ENCODE results near the gene MUC3A.

MUC3A gene

GRCh38 chr7:100967292-100967863 lies 18.0 kb downstream of the MUC3A start:
- H3K9me3 ChIP-seq (ENCODE audit: insufficient read depth, low read length, severe bottlenecking): no peaks in the 10 kb centered on the region
- H3K4me1 ChIP-seq (ENCODE audit: insufficient read depth, low read length): no peaks in the 10 kb centered on the region
- TF ChIP-seq, protein P1, sequence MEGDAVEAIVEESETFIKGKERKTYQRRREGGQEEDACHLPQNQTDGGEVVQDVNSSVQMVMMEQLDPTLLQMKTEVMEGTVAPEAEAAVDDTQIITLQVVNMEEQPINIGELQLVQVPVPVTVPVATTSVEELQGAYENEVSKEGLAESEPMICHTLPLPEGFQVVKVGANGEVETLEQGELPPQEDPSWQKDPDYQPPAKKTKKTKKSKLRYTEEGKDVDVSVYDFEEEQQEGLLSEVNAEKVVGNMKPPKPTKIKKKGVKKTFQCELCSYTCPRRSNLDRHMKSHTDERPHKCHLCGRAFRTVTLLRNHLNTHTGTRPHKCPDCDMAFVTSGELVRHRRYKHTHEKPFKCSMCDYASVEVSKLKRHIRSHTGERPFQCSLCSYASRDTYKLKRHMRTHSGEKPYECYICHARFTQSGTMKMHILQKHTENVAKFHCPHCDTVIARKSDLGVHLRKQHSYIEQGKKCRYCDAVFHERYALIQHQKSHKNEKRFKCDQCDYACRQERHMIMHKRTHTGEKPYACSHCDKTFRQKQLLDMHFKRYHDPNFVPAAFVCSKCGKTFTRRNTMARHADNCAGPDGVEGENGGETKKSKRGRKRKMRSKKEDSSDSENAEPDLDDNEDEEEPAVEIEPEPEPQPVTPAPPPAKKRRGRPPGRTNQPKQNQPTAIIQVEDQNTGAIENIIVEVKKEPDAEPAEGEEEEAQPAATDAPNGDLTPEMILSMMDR (IDR thresholded peaks at IDR 0.05; ENCODE audit: borderline replicate concordance, extremely low read depth, low read length, poor library complexity, severe bottlenecking): no peak
- no peak for TF ChIP-seq EZH2 (IDR thresholded peaks at IDR 0.05; ENCODE audit: borderline replicate concordance, low read depth, low read length, severe bottlenecking)
- no peak overlapping the region for H3K4me3 ChIP-seq (ENCODE audit: low read depth in 1 of 2, low read length in 2 of 2)
- H3K79me2 ChIP-seq (ENCODE audit: insufficient read depth, low read length): no peaks in the 10 kb centered on the region
- H3K36me3 ChIP-seq (ENCODE audit: insufficient read depth, low read length): no peaks in the 10 kb centered on the region
- DNase-seq (no peak), ATAC-seq (ENCODE audit: insufficient read depth, low read depth) (no peak)
- no peak overlapping the region for H3K4me2 ChIP-seq (ENCODE audit: insufficient read depth, low read length)
- H3K27ac ChIP-seq (ENCODE audit: low read length): no peak overlapping the region
- H3K9ac ChIP-seq (ENCODE audit: low read depth, low read length): no peak overlapping the region
- peaks cover 11% of the 10 kb centered on the region; the same call in 1 of the 2 replicates for H4K20me1 ChIP-seq (ENCODE audit: insufficient read depth, low read length)
- H2AFZ ChIP-seq (ENCODE audit: low read depth, low read length): no peak overlapping the region
- H3K27me3 ChIP-seq (ENCODE audit: insufficient read depth, low read length, poor library complexity): peaks cover 4% of the 10 kb centered on the region

DNA sequence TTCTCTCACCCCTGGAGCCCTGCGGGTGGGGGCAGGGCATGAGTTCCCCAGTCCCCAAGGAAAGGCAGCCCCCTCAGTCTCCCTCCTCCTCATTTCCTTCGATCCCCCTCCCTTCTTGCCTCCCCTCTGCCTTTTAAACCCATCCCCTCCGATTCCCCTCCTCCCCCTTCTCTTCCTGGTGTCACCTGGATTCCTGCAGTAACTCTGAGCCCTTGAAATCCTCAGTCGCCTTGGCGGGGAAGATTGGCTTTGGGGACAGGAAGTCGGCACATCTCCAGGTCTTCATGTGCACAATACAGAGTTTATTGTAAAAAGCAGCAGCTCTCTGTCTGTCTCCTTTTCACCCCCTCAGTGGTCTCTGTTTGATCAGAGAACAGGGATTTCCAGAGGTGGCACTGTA lies 18.7 kb downstream of the MUC3A start:
- DNase-seq (no peak), ATAC-seq (ENCODE audit: insufficient read depth, low read depth) (no peak)
- no peaks in the 10 kb centered on the region for H3K9me3 ChIP-seq (ENCODE audit: insufficient read depth, low read length, severe bottlenecking)
- H3K4me1 ChIP-seq (ENCODE audit: insufficient read depth, low read length): no peaks in the 10 kb centered on the region
- H3K79me2 ChIP-seq (ENCODE audit: insufficient read depth, low read length): no peaks in the 10 kb centered on the region
- H3K9ac ChIP-seq (ENCODE audit: low read depth, low read length): no peak overlapping the region
- peaks cover 11% of the 10 kb centered on the region; the same call in 1 of the 2 replicates for H4K20me1 ChIP-seq (ENCODE audit: insufficient read depth, low read length)
- peaks cover 9% of the 10 kb centered on the region for H3K27me3 ChIP-seq (ENCODE audit: insufficient read depth, low read length, poor library complexity)
- H3K36me3 ChIP-seq (ENCODE audit: insufficient read depth, low read length): no peaks in the 10 kb centered on the region
- no peak overlapping the region for H2AFZ ChIP-seq (ENCODE audit: low read depth, low read length)
- TF ChIP-seq, protein P1 (IDR thresholded peaks at IDR 0.05; ENCODE audit: borderline replicate concordance, extremely low read depth, low read length, poor library complexity, severe bottlenecking): no peak
- TF ChIP-seq EZH2 (IDR thresholded peaks at IDR 0.05; ENCODE audit: borderline replicate concordance, low read depth, low read length, severe bottlenecking): no peak
- H3K4me3 ChIP-seq (ENCODE audit: low read depth in 1 of 2, low read length in 2 of 2): no peak overlapping the region
- H3K27ac ChIP-seq (ENCODE audit: low read length): no peak overlapping the region
- no peak overlapping the region for H3K4me2 ChIP-seq (ENCODE audit: insufficient read depth, low read length)

- no peaks in the 10 kb centered on the region for H3K79me2 ChIP-seq (ENCODE audit: insufficient read depth, low read length)
- no peak overlapping the region for H3K4me3 ChIP-seq (ENCODE audit: low read depth in 1 of 2, low read length in 2 of 2)
- no peak overlapping the region for H2AFZ ChIP-seq (ENCODE audit: low read depth, low read length)
- no peak overlapping the region for H3K9ac ChIP-seq (ENCODE audit: low read depth, low read length)
- H3K27me3 ChIP-seq (ENCODE audit: insufficient read depth, low read length, poor library complexity): peaks cover 9% of the 10 kb centered on the region
- H3K4me2 ChIP-seq (ENCODE audit: insufficient read depth, low read length): no peak overlapping the region
- no peak overlapping the region for H3K27ac ChIP-seq (ENCODE audit: low read length)
- H4K20me1 ChIP-seq (ENCODE audit: insufficient read depth, low read length): peaks cover 11% of the 10 kb centered on the region; the same call in 1 of the 2 replicates
- ATAC-seq (ENCODE audit: insufficient read depth, low read depth) (no peak), DNase-seq (no peak)
- no peak for TF ChIP-seq EZH2 (IDR thresholded peaks at IDR 0.05; ENCODE audit: borderline replicate concordance, low read depth, low read length, severe bottlenecking)
- TF ChIP-seq, protein P1 (IDR thresholded peaks at IDR 0.05; ENCODE audit: borderline replicate concordance, extremely low read depth, low read length, poor library complexity, severe bottlenecking): no peak
- no peaks in the 10 kb centered on the region for H3K4me1 ChIP-seq (ENCODE audit: insufficient read depth, low read length)
- no peaks in the 10 kb centered on the region for H3K36me3 ChIP-seq (ENCODE audit: insufficient read depth, low read length)
- no peaks in the 10 kb centered on the region for H3K9me3 ChIP-seq (ENCODE audit: insufficient read depth, low read length, severe bottlenecking)
Observed at GRCh38 chr7:100968650-100969049, 19.3 kb downstream of the MUC3A start.

All from DND-41 (cell line).